ENCODE data around the gene CHEK2. TPM values are rescaled to one million over a fixed set of nuclear protein-coding genes. Genes with fewer than 3 reads are reported as not detected.
"Not testable (repeated sequence)": the region's sequence is repeated elsewhere in the genome, so short reads cannot be mapped to it uniquely, and the experiment has no call there.

CHEK2 gene
- total RNA-seq, 1 donor = 22.0 TPM

DNA sequence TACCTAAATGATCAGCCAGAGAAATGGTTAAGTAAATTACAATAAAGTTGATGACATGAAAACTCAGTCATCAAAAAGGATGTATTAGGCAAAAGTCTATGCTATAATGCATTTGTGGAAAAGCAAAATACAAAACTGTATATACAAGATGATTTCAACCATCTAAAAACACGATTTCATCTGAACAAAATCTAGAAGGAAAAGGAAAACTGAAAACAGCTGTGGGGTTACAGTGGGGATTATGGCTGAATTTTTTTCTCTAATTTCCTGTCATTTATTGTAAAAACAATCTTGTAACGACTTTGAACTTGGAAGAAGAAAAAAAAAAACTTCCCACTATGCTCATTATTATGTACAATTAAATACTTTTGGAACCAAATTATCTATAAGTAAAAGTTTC lies 30.3 kb downstream of the CHEK2 start:
- DNase-seq (ENCODE audit: low read depth) = peak; percentile 4
- TF ChIP-seq, protein P1, sequence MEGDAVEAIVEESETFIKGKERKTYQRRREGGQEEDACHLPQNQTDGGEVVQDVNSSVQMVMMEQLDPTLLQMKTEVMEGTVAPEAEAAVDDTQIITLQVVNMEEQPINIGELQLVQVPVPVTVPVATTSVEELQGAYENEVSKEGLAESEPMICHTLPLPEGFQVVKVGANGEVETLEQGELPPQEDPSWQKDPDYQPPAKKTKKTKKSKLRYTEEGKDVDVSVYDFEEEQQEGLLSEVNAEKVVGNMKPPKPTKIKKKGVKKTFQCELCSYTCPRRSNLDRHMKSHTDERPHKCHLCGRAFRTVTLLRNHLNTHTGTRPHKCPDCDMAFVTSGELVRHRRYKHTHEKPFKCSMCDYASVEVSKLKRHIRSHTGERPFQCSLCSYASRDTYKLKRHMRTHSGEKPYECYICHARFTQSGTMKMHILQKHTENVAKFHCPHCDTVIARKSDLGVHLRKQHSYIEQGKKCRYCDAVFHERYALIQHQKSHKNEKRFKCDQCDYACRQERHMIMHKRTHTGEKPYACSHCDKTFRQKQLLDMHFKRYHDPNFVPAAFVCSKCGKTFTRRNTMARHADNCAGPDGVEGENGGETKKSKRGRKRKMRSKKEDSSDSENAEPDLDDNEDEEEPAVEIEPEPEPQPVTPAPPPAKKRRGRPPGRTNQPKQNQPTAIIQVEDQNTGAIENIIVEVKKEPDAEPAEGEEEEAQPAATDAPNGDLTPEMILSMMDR (IDR thresholded peaks at IDR 0.05; ENCODE audit: insufficient read depth, low read depth, low read length) = no peak
- peak overlapping the region; percentile 41 for H3K4me3 ChIP-seq (ENCODE audit: low read depth, low read length)

DNA sequence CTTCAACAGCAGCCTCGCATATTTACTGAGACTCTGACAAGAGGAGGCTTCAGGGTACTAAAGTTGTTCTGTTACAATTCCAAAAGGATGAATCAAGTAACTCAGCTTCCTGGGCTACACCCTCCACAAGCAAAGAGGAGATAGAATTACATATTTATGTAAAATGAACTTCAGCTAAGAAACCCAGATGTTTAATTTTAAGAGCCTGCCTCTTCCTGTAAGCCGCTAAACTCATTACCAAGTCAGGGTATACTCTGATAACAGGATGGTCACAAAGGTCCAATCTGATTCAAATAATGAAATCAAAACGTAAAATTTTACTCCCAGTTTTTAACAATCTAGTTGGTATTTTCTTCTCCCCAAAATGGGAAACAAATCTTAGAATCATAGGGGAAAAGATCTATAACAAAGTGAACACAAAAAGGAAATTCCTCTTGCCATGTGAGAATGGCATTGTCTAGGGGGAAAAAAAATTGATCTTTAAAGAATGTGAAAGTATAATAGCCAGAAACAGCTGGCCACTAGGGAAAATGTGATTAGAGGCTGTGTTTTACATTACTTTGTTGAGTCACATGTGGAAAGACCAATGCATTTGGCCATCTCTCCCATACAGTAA lies 30.9 kb downstream of the CHEK2 start:
- TF ChIP-seq, protein P1 (IDR thresholded peaks at IDR 0.05; ENCODE audit: insufficient read depth, low read depth, low read length) = no peak
- peak; percentile 92 for DNase-seq (ENCODE audit: low read depth)
- peak overlapping the region; percentile 10 for H3K4me3 ChIP-seq (ENCODE audit: low read depth, low read length)

DNA sequence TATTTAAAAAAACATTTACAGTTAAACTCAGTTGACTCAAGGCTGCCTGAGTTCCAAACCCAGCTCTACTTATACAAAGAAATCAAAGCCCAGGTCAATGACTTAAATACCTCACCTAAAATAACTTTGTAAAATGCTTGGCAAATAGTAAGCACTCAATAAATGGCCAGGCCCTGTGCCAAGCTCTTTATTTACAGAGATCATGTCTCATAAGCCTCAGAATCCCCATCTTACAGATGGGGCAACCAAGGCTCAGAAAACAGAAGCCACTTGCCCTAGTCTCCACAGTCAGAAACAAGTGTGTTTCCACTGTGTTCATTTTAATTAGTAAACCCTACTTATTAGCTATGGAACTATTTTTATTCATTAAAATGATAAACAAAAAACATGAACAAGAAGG lies 31.5 kb downstream of the CHEK2 start:
- no peak overlapping the region for H3K4me3 ChIP-seq (ENCODE audit: low read depth, low read length)
- DNase-seq (ENCODE audit: low read depth) = no peak
- TF ChIP-seq, protein P1 (IDR thresholded peaks at IDR 0.05; ENCODE audit: insufficient read depth, low read depth, low read length) = no peak

DNA sequence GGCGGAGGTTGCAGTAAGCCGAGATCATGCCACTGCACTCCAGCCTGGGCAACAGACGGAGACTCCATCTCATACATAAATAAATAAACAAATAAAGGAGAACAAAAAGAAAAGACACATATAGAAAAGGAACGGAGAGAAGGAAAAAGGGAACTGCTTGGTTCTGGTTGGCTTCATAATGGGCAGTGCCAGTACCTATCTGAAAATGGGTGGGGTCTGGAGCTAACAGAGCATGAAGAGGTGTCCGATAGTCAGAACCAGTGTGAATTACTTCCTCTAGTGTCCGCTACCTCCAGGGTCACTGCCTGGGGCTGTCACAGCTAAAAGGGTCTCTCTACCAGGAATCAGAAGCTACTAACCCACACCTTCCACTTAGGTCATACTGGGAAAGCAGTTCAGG lies 34.8 kb downstream of the CHEK2 start:
- H3K4me3 ChIP-seq (ENCODE audit: low read depth, low read length) = no peak overlapping the region
- DNase-seq (ENCODE audit: low read depth) = no peak
- TF ChIP-seq, protein P1 (IDR thresholded peaks at IDR 0.05; ENCODE audit: insufficient read depth, low read depth, low read length) = no peak

DNA sequence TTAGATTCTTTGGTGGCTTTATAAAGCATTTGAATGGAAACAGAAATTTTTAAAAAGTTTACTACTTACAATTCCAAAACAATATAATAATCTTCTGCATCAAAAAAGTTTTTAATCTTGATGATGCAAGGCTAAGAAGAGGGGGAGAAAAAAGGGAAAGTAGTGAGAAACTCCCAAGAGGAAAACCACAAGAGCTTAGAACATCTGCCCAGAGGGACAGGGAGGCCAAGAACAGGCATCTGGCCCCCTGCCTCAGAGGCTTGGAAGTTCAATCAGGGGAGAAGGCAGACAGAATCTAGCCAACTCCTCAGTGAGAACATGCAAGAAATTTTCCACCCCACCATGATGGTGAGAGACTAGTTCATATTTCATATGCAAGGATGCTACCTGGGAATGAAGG lies 38.2 kb downstream of the CHEK2 start:
- no peak overlapping the region for H3K4me3 ChIP-seq (ENCODE audit: low read depth, low read length)
- TF ChIP-seq, protein P1 (IDR thresholded peaks at IDR 0.05; ENCODE audit: insufficient read depth, low read depth, low read length) = no peak
- peak; percentile 58 for DNase-seq (ENCODE audit: low read depth)

DNA sequence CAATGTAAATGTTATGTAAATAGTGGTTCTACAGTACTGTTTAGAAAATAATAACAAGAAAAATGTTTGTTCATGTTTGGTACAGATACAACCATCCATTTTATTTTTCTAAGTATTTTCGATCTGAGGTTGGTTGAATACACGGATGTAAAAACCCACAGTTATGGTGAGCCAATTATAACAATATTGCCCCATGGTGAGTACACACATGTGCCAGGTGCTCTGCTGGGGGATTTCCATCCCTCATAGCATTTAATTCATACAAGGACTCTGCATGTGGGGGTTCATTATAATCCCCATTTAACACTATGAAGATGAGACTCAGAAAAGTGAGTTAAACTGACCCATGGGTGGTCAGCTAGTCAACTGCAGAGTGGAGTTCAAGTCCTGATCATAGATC lies 38.7 kb downstream of the CHEK2 start:
- no peak overlapping the region for H3K4me3 ChIP-seq (ENCODE audit: low read depth, low read length)
- TF ChIP-seq, protein P1 (IDR thresholded peaks at IDR 0.05; ENCODE audit: insufficient read depth, low read depth, low read length) = no peak
- no peak for DNase-seq (ENCODE audit: low read depth)

DNA sequence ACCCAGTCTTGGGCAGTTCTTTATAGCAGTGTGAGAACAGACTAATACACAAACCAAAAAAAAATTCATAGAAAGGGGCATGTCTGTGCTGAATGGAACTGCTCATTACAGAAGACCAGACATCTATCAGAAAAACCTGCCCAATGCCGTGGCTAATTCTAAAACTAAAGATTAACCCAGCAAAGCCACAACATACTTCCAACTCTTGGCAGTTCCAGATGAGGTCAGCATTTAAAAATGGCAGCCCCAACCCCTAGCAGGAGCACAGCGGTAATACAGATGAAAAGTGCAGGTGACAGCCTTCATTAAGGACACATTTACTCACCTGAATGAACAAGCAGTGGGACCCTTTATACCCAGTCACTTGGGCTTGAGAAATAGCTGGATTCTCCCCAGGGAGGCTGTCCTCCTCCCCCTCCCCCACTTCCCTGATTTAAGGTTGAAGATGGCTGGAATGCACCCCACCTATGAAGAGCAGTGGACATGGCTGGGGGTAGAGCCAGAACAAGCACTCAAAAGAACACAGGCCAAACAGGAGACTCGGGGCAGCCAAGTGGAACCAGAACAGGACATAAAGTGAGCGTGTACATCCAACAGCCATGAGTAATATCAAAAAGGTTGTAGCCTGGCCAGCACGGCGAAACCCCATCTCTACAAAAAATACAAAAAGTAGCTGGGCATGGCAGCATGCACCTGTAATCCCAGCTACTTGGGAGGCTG lies 48.4 kb downstream of the CHEK2 start:
- not testable (repeated sequence) for DNase-seq (ENCODE audit: low read depth)

DNA sequence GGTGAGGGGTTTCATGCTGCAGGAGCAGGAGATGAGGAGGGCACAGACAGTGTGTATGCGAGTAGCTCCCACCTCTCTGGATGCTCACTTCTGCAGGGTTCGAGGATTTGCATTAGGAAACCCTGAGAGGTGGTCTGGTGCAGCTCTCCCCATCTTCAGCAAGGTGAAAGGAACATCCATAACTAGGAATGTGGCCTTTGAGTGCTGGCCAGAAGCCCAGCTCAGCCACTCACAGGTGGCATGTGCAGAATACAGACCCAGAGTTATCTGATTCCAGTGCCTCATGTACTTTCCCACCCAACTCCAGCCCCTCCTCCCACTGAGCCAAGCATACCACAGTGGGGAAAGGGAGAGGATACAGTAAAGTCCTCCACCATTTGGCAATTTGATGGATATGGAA lies 51.8 kb downstream of the CHEK2 start:
- DNase-seq (ENCODE audit: low read depth); H3K4me3 ChIP-seq (ENCODE audit: low read depth, low read length): not testable (repeated sequence)

More for the DNA sequence above, 48.4 kb downstream of the CHEK2 start:
- not testable (repeated sequence) for H3K4me3 ChIP-seq (ENCODE audit: low read depth, low read length)

DNA sequence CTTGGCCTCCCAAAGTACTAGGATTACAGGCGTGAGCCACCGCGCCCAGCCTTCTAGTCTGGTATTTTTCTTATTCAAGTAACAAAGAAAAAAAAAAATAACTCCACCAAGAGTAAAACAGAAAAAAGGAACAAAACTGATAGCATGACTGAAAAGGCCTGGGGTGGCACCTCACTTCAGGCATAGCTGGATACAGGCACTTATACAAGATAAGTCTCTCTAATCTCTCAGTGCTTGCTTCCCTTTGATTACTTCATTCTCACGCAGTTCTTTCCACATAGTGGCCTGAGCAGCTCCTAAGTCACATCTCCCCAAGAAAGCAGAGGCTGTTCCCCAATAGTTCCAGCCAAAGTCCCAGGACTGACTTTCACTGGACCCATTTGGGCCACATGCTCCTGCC lies 58.7 kb downstream of the CHEK2 start:
- not testable (repeated sequence) for DNase-seq (ENCODE audit: low read depth); H3K4me3 ChIP-seq (ENCODE audit: low read depth, low read length)

DNA sequence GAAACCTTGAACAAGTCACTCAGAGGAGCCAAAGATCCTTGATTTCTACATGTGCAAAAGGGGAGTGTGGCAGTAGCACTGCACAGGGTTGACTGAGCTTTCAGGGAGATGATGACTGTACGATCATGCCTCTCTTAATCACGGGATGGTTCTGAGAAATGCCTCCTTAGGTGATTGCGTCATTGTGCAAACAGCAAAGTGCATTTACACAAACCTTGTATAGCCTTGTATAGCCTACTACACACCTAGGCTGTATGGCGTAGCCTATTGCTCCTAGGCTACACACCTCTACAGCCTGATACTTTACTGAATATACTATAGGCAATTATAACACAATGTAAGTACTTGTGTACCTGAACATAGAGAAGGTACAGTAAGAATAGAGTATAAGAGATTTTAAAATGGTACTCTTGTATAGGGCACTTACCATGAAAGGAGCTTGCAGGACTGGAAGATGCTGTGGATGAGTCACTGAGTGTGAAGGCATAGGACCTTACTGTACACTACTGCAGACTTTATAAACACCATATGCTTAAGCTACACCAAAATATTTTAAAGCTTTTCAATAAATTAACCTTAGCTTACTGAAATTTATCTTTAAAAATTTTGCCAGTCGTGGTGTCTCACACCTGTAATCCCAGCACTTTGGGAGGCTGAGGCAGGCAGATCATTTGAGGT lies 60.7 kb downstream of the CHEK2 start:
- H3K4me3 ChIP-seq (ENCODE audit: low read depth, low read length) = not testable (repeated sequence)
- peak; percentile 50 for DNase-seq (ENCODE audit: low read depth)

All from fibroblast of villous mesenchyme (primary cell).